Caco-2 (cell line): ENCODE measurements around the gene MYL6. TPM values are rescaled to one million over a fixed set of nuclear protein-coding genes. Genes with fewer than 3 reads are reported as not detected.

Source experiments
- BruUV-seq: library from RNA; stranded (reverse); fragments of 400-500 nt; replicated peaks from 2 replicates; lab custom pipeline; 2021; lab: Mats Ljungman, UMichigan
- CTCF ChIA-PET: fragments of 300-600 bp; sonication (Branson Sonifier 250); formaldehyde crosslinking; loops from one replicate; lab custom pipeline; 2022; ENCODE audit warnings: antibody characterized with exemption; lab: Charles Lee
- POLR2A ChIA-PET: fragments of 300-600 bp; sonication (Branson Sonifier 250); formaldehyde crosslinking; loops from one replicate; lab custom pipeline; 2022; ENCODE audit warnings: antibody characterized with exemption; lab: Charles Lee
- DNase-seq, 2 experiments: peaks; one replicate each; pipeline versions ENCODE4 v3.0.0 to v3.0.0-alpha.2; 2020 to 2022
- H3K27me3 ChIP-seq: replicated peaks from 2 replicates; pipeline ENCODE4 v1.6.0; 2011; ENCODE audit warnings: low read length; ENCODE audit not compliant: control insufficient read depth, insufficient read depth
- H3K36me3 ChIP-seq: 2 replicates; pipeline ENCODE4 v1.5.1; 2011; ENCODE audit warnings: low read length; ENCODE audit not compliant: control insufficient read depth, insufficient read depth
- H3K4me1 ChIP-seq: fragments of 250-450 bp; sonication (Bioruptor Pico); 2 replicates; pipeline ENCODE4 v1.5.1; 2020; ENCODE audit warnings: mild to moderate bottlenecking
- H3K4me3 ChIP-seq: 2 replicates; pipeline ENCODE4 v1.5.1; 2011; ENCODE audit warnings: low read depth, mild to moderate bottlenecking, control low read depth, low read length
- H3K9me3 ChIP-seq: fragments of 250-450 bp; sonication (Bioruptor Pico); 2 replicates; pipeline ENCODE4 v1.5.1; 2020; ENCODE audit warnings: mild to moderate bottlenecking, moderate library complexity
- H3K27ac Mint-ChIP-seq: one replicate; pipeline ENCODE4 v1.8.0; 2022; ENCODE audit warnings: mixed read lengths; ENCODE audit not compliant: unreplicated experiment
- H3K27me3 Mint-ChIP-seq: one replicate; pipeline ENCODE4 v1.8.0; 2022; ENCODE audit warnings: mixed read lengths; ENCODE audit not compliant: insufficient read depth, unreplicated experiment
- H3K36me3 Mint-ChIP-seq: one replicate; pipeline ENCODE4 v1.8.0; 2022; ENCODE audit warnings: mild to moderate bottlenecking, mixed read lengths; ENCODE audit not compliant: insufficient read depth, unreplicated experiment
- H3K4me1 Mint-ChIP-seq: one replicate; pipeline ENCODE4 v1.8.0; 2022; ENCODE audit warnings: low read depth, mixed read lengths; ENCODE audit not compliant: unreplicated experiment
- H3K4me3 Mint-ChIP-seq: one replicate; pipeline ENCODE4 v1.8.0; 2022; ENCODE audit warnings: mild to moderate bottlenecking, moderate library complexity, mixed read lengths; ENCODE audit not compliant: unreplicated experiment
- H3K9me3 Mint-ChIP-seq: one replicate; pipeline ENCODE4 v1.8.0; 2022; ENCODE audit warnings: mixed read lengths; ENCODE audit not compliant: unreplicated experiment
- intact Hi-C: fragments of 100-400 bp; cut with micrococcal nuclease; formaldehyde crosslinking; loops from one replicate; pipeline ENCODE4 v1.10.0; 2022; ENCODE audit not compliant: unreplicated experiment
- total RNA-seq: library from RNA; stranded (reverse); gene quantifications from 2 replicates; pipeline ENCODE4 v1.2.3, GENCODE V29; 2022
- TF ChIP-seq, protein P1 (sequence below), 2 experiments: fragments of 200-600 bp in 1 of 2; IDR thresholded peaks; 1 replicate in 1 of 2; 2 replicates in 1 of 2; pipeline versions ENCODE4 v1.5.1 to v1.8.0; 2011 to 2022; ENCODE audit warnings: antibody characterized with exemption in 1 of 2, control low read depth in 1 of 2, inconsistent platforms in 1 of 2, low read depth in 1 of 2, low read length in 1 of 2, mild to moderate bottlenecking in 1 of 2, moderate library complexity in 1 of 2; ENCODE audit not compliant: insufficient read depth in 1 of 2, severe bottlenecking in 1 of 2, unreplicated experiment in 1 of 2

MYL6 gene
- total RNA-seq, 1 experiment from 2014 or later = 960 TPM

DNA sequence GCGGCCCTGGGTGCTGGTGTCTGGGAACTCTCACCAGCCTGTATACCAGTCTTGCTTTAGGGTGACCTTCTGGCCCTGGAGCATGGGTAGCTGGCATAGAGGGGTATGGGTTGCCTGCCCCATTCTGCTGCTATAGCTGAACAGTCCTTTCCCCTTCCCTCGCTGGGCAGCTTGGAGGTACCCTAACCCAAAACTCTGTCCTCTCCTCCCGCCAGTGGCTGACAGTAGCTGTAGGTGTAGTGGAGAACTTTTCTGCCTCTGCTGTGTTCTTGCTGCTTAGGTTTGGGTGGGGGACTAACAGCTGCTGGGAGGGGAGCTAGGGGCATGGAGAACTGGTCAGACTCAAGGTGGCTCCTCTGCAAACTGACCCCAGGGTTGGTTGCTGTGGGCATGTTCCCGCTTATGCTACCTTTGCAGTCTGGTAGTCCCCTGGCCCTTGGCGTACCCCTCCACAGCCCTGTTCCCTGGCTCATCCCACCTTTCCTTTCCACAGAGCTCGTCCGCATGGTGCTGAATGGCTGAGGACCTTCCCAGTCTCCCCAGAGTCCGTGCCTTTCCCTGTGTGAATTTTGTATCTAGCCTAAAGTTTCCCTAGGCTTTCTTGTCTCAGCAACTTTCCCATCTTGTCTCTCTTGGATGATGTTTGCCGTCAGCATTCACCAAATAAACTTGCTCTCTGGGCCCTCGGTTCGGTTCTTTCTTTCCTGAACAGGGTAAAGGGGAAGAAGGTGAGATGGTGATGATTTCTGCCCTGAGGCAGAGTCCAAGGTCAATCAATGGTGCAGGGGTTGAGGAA is 2.9 kb downstream of the MYL6 start:
- peaks cover 14% of the 10 kb centered on the region for H3K4me1 ChIP-seq
- Mint-ChIP-seq H3K27ac (peak overlapping the region; percentile 88), H3K4me3 (peak overlapping the region; percentile 79), H3K27me3 (no peaks in the 10 kb centered on the region), H3K9me3 (no peaks in the 10 kb centered on the region), H3K4me1 (peaks cover 20% of the 10 kb centered on the region), H3K36me3 (peaks cover 92% of the 10 kb centered on the region)
- POLR2A ChIA-PET = interaction anchor here (1.1 to 1.5 kb wide), 3 partner anchors 11 to 61 kb away, joined by 3 to 4 read pairs (median 4); partner anchors contain the start of genes ESYT1 and RNF41
- no TSS peak for BruUV-seq
- intact Hi-C loops = no loop called here
- H3K36me3 ChIP-seq = no peaks in the 10 kb centered on the region; the same call in none of the 2 replicates
- H3K9me3 ChIP-seq = no peaks in the 10 kb centered on the region
- no peak for DNase-seq
- CTCF ChIA-PET = interaction anchor here (1.7 kb wide), 1 partner anchor 43 kb away, joined by 6 read pairs; the partner anchor contains the start of gene ZC3H10
- no peak overlapping the region for H3K4me3 ChIP-seq
- H3K27me3 ChIP-seq = no peaks in the 10 kb centered on the region
- TF ChIP-seq, protein P1, sequence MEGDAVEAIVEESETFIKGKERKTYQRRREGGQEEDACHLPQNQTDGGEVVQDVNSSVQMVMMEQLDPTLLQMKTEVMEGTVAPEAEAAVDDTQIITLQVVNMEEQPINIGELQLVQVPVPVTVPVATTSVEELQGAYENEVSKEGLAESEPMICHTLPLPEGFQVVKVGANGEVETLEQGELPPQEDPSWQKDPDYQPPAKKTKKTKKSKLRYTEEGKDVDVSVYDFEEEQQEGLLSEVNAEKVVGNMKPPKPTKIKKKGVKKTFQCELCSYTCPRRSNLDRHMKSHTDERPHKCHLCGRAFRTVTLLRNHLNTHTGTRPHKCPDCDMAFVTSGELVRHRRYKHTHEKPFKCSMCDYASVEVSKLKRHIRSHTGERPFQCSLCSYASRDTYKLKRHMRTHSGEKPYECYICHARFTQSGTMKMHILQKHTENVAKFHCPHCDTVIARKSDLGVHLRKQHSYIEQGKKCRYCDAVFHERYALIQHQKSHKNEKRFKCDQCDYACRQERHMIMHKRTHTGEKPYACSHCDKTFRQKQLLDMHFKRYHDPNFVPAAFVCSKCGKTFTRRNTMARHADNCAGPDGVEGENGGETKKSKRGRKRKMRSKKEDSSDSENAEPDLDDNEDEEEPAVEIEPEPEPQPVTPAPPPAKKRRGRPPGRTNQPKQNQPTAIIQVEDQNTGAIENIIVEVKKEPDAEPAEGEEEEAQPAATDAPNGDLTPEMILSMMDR (IDR thresholded peaks at IDR 0.05; ENCODE audit: insufficient read depth in 1 of 2, low read depth in 1 of 2, low read length in 1 of 2, severe bottlenecking in 1 of 2, unreplicated experiment in 1 of 2) = no peak

DNA sequence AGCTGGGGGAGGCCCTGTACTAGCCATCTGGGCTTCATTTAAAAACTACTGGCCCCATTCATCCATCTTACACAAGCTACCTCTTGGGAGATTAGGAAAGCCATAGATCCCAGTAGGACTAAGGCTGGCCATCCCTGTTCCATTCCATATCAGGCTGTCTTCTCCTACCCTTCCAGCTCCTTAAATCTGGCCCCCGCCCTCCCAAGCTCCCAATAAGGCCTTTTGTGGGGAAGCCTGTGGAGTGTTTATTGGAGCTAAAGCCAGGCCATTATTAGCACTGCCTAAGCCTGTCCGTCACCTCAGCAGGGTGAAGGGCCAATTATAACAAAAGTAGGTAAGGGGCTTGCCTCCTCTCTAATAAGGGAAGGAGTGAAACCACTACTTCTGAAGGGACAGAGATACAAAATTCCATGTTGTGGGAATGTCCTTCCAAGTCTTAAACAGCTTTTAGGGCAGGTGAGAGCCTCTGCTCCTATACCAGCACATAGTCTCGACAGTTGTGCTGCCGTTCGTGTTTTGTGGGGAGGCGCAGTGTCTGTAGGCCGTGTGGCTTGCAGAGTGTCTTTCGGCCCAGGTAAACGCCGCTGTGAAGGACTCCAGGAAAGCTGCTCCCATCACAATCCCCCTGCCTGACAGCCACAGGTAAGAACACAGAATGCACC is 3.7 kb downstream of the MYL6 start:
- Histone ChIP-seq H3K4me1 (peaks cover 14% of the 10 kb centered on the region), H3K9me3 (no peaks in the 10 kb centered on the region), H3K27me3 (no peaks in the 10 kb centered on the region), H3K36me3 (no peaks in the 10 kb centered on the region; the same call in none of the 2 replicates), H3K4me3 (no peak overlapping the region)
- Mint-ChIP-seq H3K27me3 (no peaks in the 10 kb centered on the region), H3K4me3 (peak overlapping the region; percentile 79), H3K36me3 (peaks cover 99% of the 10 kb centered on the region), H3K4me1 (peaks cover 20% of the 10 kb centered on the region), H3K27ac (peak overlapping the region; percentile 65), H3K9me3 (no peaks in the 10 kb centered on the region)
- no peak for DNase-seq
- BruUV-seq = no TSS peak
- intact Hi-C loops = no loop called here
- TF ChIP-seq, protein P1 (IDR thresholded peaks at IDR 0.05; ENCODE audit: insufficient read depth in 1 of 2, low read depth in 1 of 2, low read length in 1 of 2, severe bottlenecking in 1 of 2, unreplicated experiment in 1 of 2) = no peak
- CTCF ChIA-PET = interaction anchor here (1.3 to 1.7 kb wide), 3 partner anchors 10 to 43 kb away, joined by 4 to 6 read pairs (median 5); partner anchors contain the start of genes ESYT1, MYL6B and ZC3H10
- POLR2A ChIA-PET = interaction anchor here (1.1 to 1.5 kb wide), 5 partner anchors 10 to 60 kb away, joined by 3 to 8 read pairs (median 4); partner anchors contain the start of genes ESYT1, MYL6B and RNF41
